Heart right ventricle (tissue), 16 donors: ENCODE results near the gene ASCL3. TPM values are rescaled to one million over a fixed set of nuclear protein-coding genes. Genes with fewer than 3 reads are reported as not detected.

Source experiments
- ATAC-seq, 8 donors: fragments of 200-7000 bp; cut with Tn5 transposase; one replicate each; pipeline ENCODE4 v1.9.1; 2020; ENCODE audit warnings: mild to moderate bottlenecking in 8 of 8, moderate library complexity in 8 of 8, moderate number of reproducible peaks in 1 of 8
- DNase-seq, 2 donors: peaks; one replicate each; pipeline ENCODE4 v3.0.0-alpha.2; 2020
- H3K27ac ChIP-seq, 10 donors: fragments of 200-600 bp; sonication (generic) in 2 of 10; one replicate each; pipeline versions ENCODE4 v1.5.0 to v1.8.0; 2020 to 2022; ENCODE audit warnings: mild to moderate bottlenecking in 3 of 10
- H3K27me3 ChIP-seq, 7 donors: fragments of 200-600 bp; one replicate each; pipeline ENCODE4 v1.8.0; 2021 to 2022; ENCODE audit warnings: mild to moderate bottlenecking in 2 of 7
- H3K36me3 ChIP-seq, 9 donors: fragments of 200-600 bp; sonication (generic) in 1 of 9; one replicate each; pipeline versions ENCODE4 v1.5.0 to v1.8.0; 2020 to 2022; ENCODE audit warnings: mild to moderate bottlenecking in 2 of 9
- H3K4me1 ChIP-seq, 9 donors: fragments of 200-600 bp; sonication (generic) in 1 of 9; one replicate each; pipeline versions ENCODE4 v1.5.0 to v1.8.0; 2020 to 2022; ENCODE audit warnings: mild to moderate bottlenecking in 4 of 9
- H3K4me3 ChIP-seq, 10 donors: fragments of 200-600 bp; sonication (generic) in 2 of 10; one replicate each; pipeline versions ENCODE4 v1.5.0 to v1.8.0; 2020 to 2022; ENCODE audit warnings: mild to moderate bottlenecking in 7 of 10, moderate library complexity in 2 of 10
- H3K9me3 ChIP-seq, 11 donors: fragments of 200-600 bp in 10 of 11; sonication (generic) in 2 of 11; one replicate each; pipeline versions ENCODE4 v1.5.0 to v1.8.0; 2013 to 2022; ENCODE audit warnings: mild to moderate bottlenecking in 2 of 11, control low read depth in 1 of 11, moderate library complexity in 1 of 11
- WGBS, 2 donors: extraction: QIAGEN DNeasy Blood & Tissue Kit; methylation state at CpG; one replicate each; pipeline ENCODE4 v1.1.7; 2013; ENCODE audit warnings: inconsistent platforms in 1 of 2; 5-methylcytosine and 5-hydroxymethylcytosine counted together
- intact Hi-C, 10 donors: fragments of 100-400 bp; cut with DNase I; formaldehyde crosslinking; loops; one replicate each; pipeline versions ENCODE4 v1.11.1 to v1.14.2; 2022
- polyA plus RNA-seq, 2 donors: library from polyadenylated mRNA; stranded (reverse); fragments of 200-250 nt; gene quantifications; one replicate each; pipeline ENCODE4 v1.2.3, GENCODE V29; 2013
- total RNA-seq, 10 donors: library from RNA; stranded (reverse); fragmentation: NEBNext Ultra II Directional in 3 of 10; extraction: Animal tissue kit (Norgen Biotek cat#: 25700) in 3 of 10; gene quantifications; one replicate each; pipeline versions ENCODE4 v1.2.1 to v1.2.4, GENCODE V29; 2021 to 2023
- TF ChIP-seq, protein P1 (sequence below), 9 donors: fragments of 200-600 bp; sonication (generic) in 2 of 9; IDR thresholded peaks; one replicate each; pipeline versions ENCODE4 v1.5.0 to v1.8.0; 2021 to 2022; ENCODE audit warnings: antibody characterized with exemption in 9 of 9, mild to moderate bottlenecking in 5 of 9, moderate library complexity in 1 of 9
- donor health status: Arrhythmogenic right ventricular cardiomyopathy.
- donor health status: ischemic (EF 13 %, LVEDD 7.1; RV severe dilation, severe dysfunction).
- donor health status: healthy with polysubstance abuse.
- donor health status: DM: no; HTN: yes; CAD: no.
- donor health status: DM: no; HTN: no; CAD: no.
- donor health status: ischemic (EF 25% LVEDD 6.9; RV normal size, moderate dysfunction).
- donor health status: ischemic (EF 25% LVEDD 5.7; RV mildly dilated, moderate dysfunction).
- donor health status: healthy.
- donor health status: DM: yes; HTN: yes; CAD: no.
- donor health status: Ischemic cardiomyopathy.
- donor health status: ischemic (EF 35%, LVEDD 5.7; RV mildly dilated, moderate dysfunction).
- donor health status: nonischemic (EF 11% LVEDD 7.7; RV severe dilation, severe dysfunction).
- donor health status: DM: yes; HTN: yes; CAD: no.
- donor health status: PGD.
- donor health status: ischemic (EF 29% LVEDD 5.4; RV normal size, mild dysfunction).
- donor health status: nonischemic (EF 23%, LVEDD 6.1; RV moderate dilation, normal function).

ASCL3 gene
- total and polyA plus RNA-seq, 12 donors: not detected

DNA sequence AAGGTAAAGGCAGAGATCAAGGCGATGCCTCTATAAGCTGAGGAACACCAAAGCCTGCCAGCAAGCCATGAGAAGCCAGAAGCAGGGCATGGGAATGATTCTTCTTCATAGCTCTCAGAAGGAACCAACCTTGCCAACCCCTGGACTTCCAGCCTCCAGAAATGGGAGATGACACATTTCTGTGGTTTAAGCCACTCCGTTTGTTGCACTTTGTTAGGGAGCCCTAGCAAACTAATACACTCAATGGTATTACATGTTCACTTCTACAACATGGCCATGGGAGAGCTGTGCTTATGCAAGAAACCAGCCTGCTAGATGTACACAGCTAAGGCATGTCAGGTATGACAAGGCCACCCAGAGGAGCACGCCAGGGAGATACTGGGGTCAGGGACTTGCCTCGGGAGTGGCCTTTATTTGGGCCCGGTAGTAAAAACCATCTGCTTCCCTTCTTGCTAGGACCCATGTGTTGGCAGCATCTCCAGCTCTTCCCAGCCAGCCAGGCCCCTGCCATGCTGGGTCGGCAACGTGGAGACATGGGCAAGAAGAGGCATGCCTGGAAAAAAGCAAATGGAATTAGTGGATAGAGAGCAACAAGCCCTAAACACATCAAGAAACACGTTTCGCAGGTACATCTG is 13.7 kb downstream of the ASCL3 start:
- Histone ChIP-seq H3K27ac (no peak overlapping the region), H3K4me1 (no peaks in the 10 kb centered on the region), H3K4me3 (no peak overlapping the region), H3K27me3 (no peaks in the 10 kb centered on the region), H3K36me3 (peaks cover 0 to 13% (median 0%) of the 10 kb centered on the region in 9 donors), H3K9me3 (no peaks in the 10 kb centered on the region)
- WGBS, 2 donors: 89% methylated on average over 9 of the region's 9 CpGs
- TF ChIP-seq, protein P1, sequence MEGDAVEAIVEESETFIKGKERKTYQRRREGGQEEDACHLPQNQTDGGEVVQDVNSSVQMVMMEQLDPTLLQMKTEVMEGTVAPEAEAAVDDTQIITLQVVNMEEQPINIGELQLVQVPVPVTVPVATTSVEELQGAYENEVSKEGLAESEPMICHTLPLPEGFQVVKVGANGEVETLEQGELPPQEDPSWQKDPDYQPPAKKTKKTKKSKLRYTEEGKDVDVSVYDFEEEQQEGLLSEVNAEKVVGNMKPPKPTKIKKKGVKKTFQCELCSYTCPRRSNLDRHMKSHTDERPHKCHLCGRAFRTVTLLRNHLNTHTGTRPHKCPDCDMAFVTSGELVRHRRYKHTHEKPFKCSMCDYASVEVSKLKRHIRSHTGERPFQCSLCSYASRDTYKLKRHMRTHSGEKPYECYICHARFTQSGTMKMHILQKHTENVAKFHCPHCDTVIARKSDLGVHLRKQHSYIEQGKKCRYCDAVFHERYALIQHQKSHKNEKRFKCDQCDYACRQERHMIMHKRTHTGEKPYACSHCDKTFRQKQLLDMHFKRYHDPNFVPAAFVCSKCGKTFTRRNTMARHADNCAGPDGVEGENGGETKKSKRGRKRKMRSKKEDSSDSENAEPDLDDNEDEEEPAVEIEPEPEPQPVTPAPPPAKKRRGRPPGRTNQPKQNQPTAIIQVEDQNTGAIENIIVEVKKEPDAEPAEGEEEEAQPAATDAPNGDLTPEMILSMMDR (IDR thresholded peaks at IDR 0.05): no peak
- DNase-seq: no peak
- no peak for ATAC-seq
- intact Hi-C loops: no loop called here

DNA sequence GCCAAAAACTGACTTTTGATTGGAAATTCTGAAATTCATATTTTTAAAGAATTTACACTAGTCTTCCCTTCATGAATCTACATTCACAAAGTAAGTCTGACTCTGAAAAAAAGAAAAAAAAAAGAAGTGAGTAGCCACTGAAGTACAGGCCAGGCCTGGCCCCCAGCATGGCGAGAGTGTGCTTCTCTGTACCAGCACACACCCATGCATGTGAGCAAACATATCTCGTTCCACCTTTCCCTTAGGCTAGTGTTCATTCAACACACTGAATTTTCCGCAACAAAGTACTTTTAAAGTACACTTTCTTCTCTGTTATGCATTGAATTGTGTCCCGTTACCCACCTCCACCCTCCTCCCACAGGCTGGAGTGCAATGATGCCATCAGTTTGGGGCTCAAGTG is 14.6 kb downstream of the ASCL3 start:
- ATAC-seq (no peak), DNase-seq (no peak)
- TF ChIP-seq, protein P1 (IDR thresholded peaks at IDR 0.05): no peak
- Histone ChIP-seq H3K9me3 (no peaks in the 10 kb centered on the region), H3K4me1 (no peaks in the 10 kb centered on the region), H3K36me3 (peaks cover 0 to 19% (median 0%) of the 10 kb centered on the region in 9 donors), H3K27me3 (no peaks in the 10 kb centered on the region), H3K4me3 (no peak overlapping the region), H3K27ac (no peak overlapping the region)
- intact Hi-C loops: no loop called here
- WGBS, 2 donors: 97 to 98% methylated on average over 4 of the region's 4 CpGs

DNA sequence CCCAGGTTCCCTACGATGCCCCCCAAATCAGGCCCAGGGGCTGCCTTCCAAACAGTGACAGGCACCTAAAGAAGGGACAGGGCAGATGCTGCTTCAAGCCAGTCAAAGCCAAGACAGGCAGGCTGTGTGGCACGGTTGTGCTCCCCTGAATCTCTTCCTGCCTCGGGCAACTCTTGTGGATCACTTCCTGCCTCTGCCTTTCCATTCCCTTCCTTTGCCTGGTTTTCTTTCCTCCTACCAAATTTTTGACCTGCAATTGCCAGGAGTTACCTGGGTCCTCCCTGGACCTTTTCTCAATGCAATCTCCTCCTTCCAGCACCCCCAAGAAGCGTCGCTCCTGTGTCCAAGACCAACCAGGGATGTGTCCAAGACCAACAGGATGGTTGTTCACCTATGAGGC is 15.6 kb downstream of the ASCL3 start:
- H3K27me3 ChIP-seq: no peaks in the 10 kb centered on the region
- H3K36me3 ChIP-seq: peaks cover 0 to 28% (median 6%) of the 10 kb centered on the region in 9 donors
- H3K27ac ChIP-seq: no peak overlapping the region
- TF ChIP-seq, protein P1 (IDR thresholded peaks at IDR 0.05): no peak
- H3K9me3 ChIP-seq: no peaks in the 10 kb centered on the region
- DNase-seq: no peak
- no peaks in the 10 kb centered on the region for H3K4me1 ChIP-seq
- 78 to 84% methylated on average over 5 of the region's 5 CpGs for WGBS, 2 donors
- no peak for ATAC-seq
- H3K4me3 ChIP-seq: no peak overlapping the region
- intact Hi-C loops: no loop called here

DNA sequence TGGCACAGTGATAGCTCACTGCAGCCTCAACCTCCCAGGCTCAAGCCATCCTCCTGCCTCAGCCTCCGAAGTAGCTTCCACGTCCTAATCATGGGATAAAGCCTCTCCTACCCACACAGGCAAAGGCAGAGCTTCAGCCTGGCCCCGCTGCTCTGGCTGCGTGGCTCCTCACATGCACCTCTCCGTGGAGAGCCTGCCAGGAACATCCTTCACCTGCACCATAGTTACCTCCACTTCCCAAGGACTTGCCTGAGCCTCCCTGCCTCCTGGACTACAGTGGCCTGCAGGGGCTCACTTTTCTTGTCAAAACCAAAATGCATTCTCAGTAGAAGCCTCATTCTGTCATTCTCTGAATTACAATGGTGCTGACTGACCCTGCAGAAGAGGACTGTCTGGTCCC is 16.6 kb downstream of the ASCL3 start:
- H3K9me3 ChIP-seq: no peaks in the 10 kb centered on the region
- DNase-seq: no peak
- whole genome bisulfite sequencing, 2 donors: 85 to 98% methylated on average over 5 of the region's 5 CpGs
- intact Hi-C loops: no loop called here
- no peak for ATAC-seq
- no peaks in the 10 kb centered on the region for H3K27me3 ChIP-seq
- no peak overlapping the region for H3K4me3 ChIP-seq
- no peak overlapping the region for H3K27ac ChIP-seq
- no peaks in the 10 kb centered on the region for H3K4me1 ChIP-seq
- peaks cover 0 to 38% (median 8%) of the 10 kb centered on the region in 9 donors for H3K36me3 ChIP-seq
- TF ChIP-seq, protein P1 (IDR thresholded peaks at IDR 0.05): no peak
